KMS-11 (cell line): Measurements from ENCODE around the gene AFF3.

Experiments used
- H2AFZ ChIP-seq: fragments of 200-600 bp; sonication (generic); 2 replicates; pipeline ENCODE4 v1.6.1; 2016; ENCODE audit warnings: antibody characterized with exemption, mixed run types, low read depth
- H3K27ac ChIP-seq: fragments of 200-600 bp; sonication (generic); 2 replicates; pipeline ENCODE4 v1.6.1; 2016; ENCODE audit warnings: mild to moderate bottlenecking, mixed run types
- H3K27me3 ChIP-seq: fragments of 200-600 bp; sonication (generic); 2 replicates; pipeline ENCODE4 v1.6.1; 2017; ENCODE audit warnings: mild to moderate bottlenecking, low read depth, mixed run types, moderate library complexity; ENCODE audit not compliant: insufficient read depth
- H3K36me3 ChIP-seq: fragments of 200-600 bp; sonication (generic); 2 replicates; pipeline ENCODE4 v1.6.1; 2017; ENCODE audit warnings: mild to moderate bottlenecking, mixed run types; ENCODE audit not compliant: insufficient read depth
- H3K4me1 ChIP-seq: fragments of 200-600 bp; sonication (generic); 2 replicates; pipeline ENCODE4 v1.6.1; 2016; ENCODE audit warnings: mild to moderate bottlenecking, low read depth, mixed run types; ENCODE audit not compliant: poor library complexity, severe bottlenecking
- H3K4me2 ChIP-seq: fragments of 200-600 bp; sonication (generic); 2 replicates; pipeline ENCODE4 v1.7.0; 2016; ENCODE audit warnings: mild to moderate bottlenecking, mixed run types
- H3K4me3 ChIP-seq: fragments of 200-600 bp; sonication (generic); IDR thresholded peaks from 2 replicates; pipeline ENCODE4 v1.6.1; 2017; ENCODE audit warnings: low read depth, low read length, mixed read lengths; ENCODE audit not compliant: insufficient read depth
- H3K79me2 ChIP-seq: fragments of 200-600 bp; sonication (generic); 2 replicates; pipeline ENCODE4 v1.6.1; 2016; ENCODE audit warnings: low read depth, mixed run types; ENCODE audit not compliant: insufficient read depth
- H3K9ac ChIP-seq: fragments of 200-600 bp; sonication (generic); 2 replicates; pipeline ENCODE4 v1.6.1; 2016; ENCODE audit warnings: mild to moderate bottlenecking, mixed run types
- H4K20me1 ChIP-seq: fragments of 200-600 bp; sonication (generic); 2 replicates; pipeline ENCODE4 v1.6.1; 2016; ENCODE audit warnings: mild to moderate bottlenecking, mixed run types; ENCODE audit not compliant: insufficient read depth
- TF ChIP-seq, protein P1 (sequence below): fragments of 200-600 bp; sonication (generic); conservative IDR thresholded peaks from 2 replicates; pipeline ENCODE4 v1.6.1; 2017; ENCODE audit warnings: low read depth, mild to moderate bottlenecking, antibody characterized with exemption, low read length, moderate library complexity, mixed read lengths

Gene AFF3

DNA sequence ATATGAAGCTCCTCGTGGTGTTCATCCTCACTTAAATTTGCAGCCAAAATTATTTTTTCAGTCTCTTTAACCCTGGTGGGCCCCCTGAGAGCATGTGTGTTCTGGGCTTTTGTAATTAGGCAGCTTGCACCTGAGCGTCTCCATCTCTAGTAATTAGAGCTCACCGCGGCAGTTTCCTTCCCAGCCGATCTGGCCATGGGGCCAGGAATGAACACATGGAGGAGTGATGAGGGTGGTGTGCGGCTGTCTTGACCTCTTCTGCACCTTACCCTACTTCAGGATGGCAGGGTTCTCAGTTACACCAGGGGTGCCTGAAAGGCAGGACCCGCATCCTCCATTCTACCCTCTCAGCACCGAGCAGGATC, 98.5 kb downstream of the AFF3 start:
- Histone ChIP-seq H3K4me2 (no peak overlapping the region), H3K27ac (no peak overlapping the region), H3K4me1 (no peaks in the 10 kb centered on the region), H3K36me3 (no peaks in the 10 kb centered on the region; the same call in 1 of the 2 replicates), H3K9ac (no peak overlapping the region), H3K27me3 (no peaks in the 10 kb centered on the region), H2AFZ (no peak overlapping the region), H3K4me3 (no peak overlapping the region), H4K20me1 (no peaks in the 10 kb centered on the region), H3K79me2 (no peaks in the 10 kb centered on the region)
- TF ChIP-seq, protein P1, sequence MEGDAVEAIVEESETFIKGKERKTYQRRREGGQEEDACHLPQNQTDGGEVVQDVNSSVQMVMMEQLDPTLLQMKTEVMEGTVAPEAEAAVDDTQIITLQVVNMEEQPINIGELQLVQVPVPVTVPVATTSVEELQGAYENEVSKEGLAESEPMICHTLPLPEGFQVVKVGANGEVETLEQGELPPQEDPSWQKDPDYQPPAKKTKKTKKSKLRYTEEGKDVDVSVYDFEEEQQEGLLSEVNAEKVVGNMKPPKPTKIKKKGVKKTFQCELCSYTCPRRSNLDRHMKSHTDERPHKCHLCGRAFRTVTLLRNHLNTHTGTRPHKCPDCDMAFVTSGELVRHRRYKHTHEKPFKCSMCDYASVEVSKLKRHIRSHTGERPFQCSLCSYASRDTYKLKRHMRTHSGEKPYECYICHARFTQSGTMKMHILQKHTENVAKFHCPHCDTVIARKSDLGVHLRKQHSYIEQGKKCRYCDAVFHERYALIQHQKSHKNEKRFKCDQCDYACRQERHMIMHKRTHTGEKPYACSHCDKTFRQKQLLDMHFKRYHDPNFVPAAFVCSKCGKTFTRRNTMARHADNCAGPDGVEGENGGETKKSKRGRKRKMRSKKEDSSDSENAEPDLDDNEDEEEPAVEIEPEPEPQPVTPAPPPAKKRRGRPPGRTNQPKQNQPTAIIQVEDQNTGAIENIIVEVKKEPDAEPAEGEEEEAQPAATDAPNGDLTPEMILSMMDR = no peak

DNA sequence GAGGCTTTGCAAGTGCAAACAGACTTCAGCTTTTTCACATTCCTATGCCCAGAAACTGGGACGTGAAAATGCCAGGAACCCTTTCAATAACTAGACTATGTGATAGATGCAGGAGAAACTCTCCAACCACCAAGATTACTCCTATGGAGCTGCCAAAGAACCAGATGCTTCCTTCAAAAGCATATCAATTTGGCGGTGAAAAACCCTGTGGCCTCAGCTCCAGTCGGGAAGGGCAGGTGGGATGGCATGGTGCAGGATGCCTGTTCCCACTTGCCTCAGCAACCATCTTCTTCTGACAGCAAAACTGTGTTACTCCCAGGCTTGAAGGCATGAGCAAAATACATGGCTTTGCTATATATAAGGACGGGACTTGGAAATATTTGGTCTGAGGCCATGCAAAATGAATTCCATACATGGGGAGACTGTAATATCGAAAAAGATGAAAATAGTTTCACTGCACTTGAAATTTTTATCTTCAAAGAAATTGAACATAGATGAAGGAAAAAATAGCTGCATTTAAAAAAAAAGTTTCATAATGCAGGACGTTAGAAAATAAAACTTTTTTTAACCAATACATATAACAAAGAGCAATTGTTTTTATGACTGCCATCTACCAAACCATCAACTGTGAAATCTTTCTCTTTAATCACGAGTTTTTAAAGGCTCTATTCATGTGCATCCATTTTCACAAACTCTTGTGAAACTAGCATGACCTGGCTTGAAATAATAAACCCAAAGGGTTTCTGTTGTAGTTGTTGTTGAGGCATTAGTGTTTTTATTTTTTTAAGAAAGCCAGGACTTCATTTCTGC, 99.1 kb downstream of the AFF3 start:
- Histone ChIP-seq H3K79me2 (no peaks in the 10 kb centered on the region), H3K36me3 (no peaks in the 10 kb centered on the region; the same call in 1 of the 2 replicates), H3K4me2 (no peak overlapping the region), H3K4me3 (no peak overlapping the region), H3K4me1 (no peaks in the 10 kb centered on the region), H3K9ac (no peak overlapping the region), H4K20me1 (no peaks in the 10 kb centered on the region), H3K27ac (no peak overlapping the region), H3K27me3 (no peaks in the 10 kb centered on the region), H2AFZ (no peak overlapping the region)
- TF ChIP-seq, protein P1 = no peak

DNA sequence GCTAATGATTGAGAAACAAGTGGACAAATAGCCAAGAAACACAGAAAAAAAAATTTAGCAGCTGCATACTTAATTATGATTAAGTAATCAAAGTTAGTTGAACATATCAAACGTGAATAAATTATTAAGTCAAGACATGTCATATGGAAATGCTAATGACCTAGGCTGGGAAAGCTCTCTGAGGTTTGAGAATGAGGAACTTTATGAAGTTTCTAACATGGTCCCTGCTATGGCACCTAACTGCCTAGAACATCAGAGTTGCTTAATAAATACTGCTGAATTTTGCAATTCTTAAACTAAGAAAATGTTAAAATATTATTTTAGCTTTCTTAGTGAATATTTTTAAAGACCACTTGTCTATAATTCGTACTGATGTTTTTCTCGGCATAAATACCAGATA, 99.8 kb downstream of the AFF3 start:
- no peaks in the 10 kb centered on the region for H3K79me2 ChIP-seq
- no peak overlapping the region for H2AFZ ChIP-seq
- no peaks in the 10 kb centered on the region for H3K27me3 ChIP-seq
- H3K4me1 ChIP-seq = no peaks in the 10 kb centered on the region
- H3K4me2 ChIP-seq = no peak overlapping the region
- H4K20me1 ChIP-seq = no peaks in the 10 kb centered on the region
- no peak overlapping the region for H3K27ac ChIP-seq
- no peak overlapping the region for H3K4me3 ChIP-seq
- no peaks in the 10 kb centered on the region; the same call in 1 of the 2 replicates for H3K36me3 ChIP-seq
- H3K9ac ChIP-seq = no peak overlapping the region
- TF ChIP-seq, protein P1 = no peak

DNA sequence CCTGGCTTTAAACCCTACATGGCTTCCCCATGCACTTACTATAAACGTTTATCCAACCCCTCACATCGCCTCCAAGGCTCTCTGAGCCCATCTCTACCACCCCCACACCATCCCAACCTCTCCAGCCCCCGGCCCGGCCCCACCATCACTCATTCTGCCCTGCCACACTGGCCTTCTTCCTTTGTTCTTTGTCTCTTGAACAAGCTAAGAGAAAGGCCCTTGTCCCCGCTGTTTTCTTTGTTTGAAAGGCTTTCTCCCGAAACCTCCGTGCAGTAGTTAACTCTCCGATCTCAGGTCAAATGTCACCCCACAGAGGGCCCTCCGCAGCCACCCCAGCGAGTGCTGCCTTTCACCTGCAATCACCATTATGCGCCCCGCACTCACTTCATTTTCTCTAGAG, 100.4 kb downstream of the AFF3 start:
- H3K4me1 ChIP-seq = no peaks in the 10 kb centered on the region
- no peak overlapping the region for H3K27ac ChIP-seq
- H3K79me2 ChIP-seq = no peaks in the 10 kb centered on the region
- no peaks in the 10 kb centered on the region for H3K27me3 ChIP-seq
- no peak overlapping the region for H3K4me3 ChIP-seq
- H3K4me2 ChIP-seq = no peak overlapping the region
- no peak overlapping the region for H2AFZ ChIP-seq
- TF ChIP-seq, protein P1 = no peak
- no peak overlapping the region for H3K9ac ChIP-seq
- no peaks in the 10 kb centered on the region; the same call in 1 of the 2 replicates for H3K36me3 ChIP-seq
- no peaks in the 10 kb centered on the region for H4K20me1 ChIP-seq
